HAP-1 (cell line): Measurements from ENCODE around the gene WBP1L.
"Not testable (repeated sequence)": the region's sequence is repeated elsewhere in the genome, so short reads cannot be mapped to it uniquely, and the experiment has no call there.

Experiments used
- DNase-seq, 2 experiments: peaks; one replicate each; pipeline ENCODE4 v3.0.0-alpha.2; 2016 to 2020; ENCODE audit warnings: low spot score in 2 of 2
- H3K27me3 ChIP-seq: fragments of 250-450 bp; sonication (Bioruptor Pico); 2 replicates; pipeline ENCODE4 v1.5.1; 2020; ENCODE audit warnings: low read depth, mild to moderate bottlenecking, moderate library complexity
- H3K36me3 ChIP-seq: fragments of 250-450 bp; sonication (Bioruptor Pico); replicated peaks from 2 replicates; pipeline ENCODE4 v1.5.1; 2020; ENCODE audit warnings: mild to moderate bottlenecking
- H3K4me1 ChIP-seq: fragments of 250-450 bp; sonication (Bioruptor Pico); 2 replicates; pipeline ENCODE4 v1.5.1; 2020; ENCODE audit warnings: mild to moderate bottlenecking
- H3K4me3 ChIP-seq: fragments of 250-450 bp; sonication (Bioruptor Pico); 2 replicates; pipeline ENCODE4 v1.5.1; 2020; ENCODE audit warnings: mild to moderate bottlenecking, moderate library complexity
- H3K9me3 ChIP-seq: fragments of 250-450 bp; sonication (Bioruptor Pico); 2 replicates; pipeline ENCODE4 v1.5.1; 2020; ENCODE audit warnings: mild to moderate bottlenecking, moderate library complexity
- in situ Hi-C: fragments of 300-500 bp; cut with MboI; formaldehyde crosslinking; loops from 3 replicates; pipeline ENCODE4 v1.14.3; 2020; ENCODE audit warnings: low sequenced_read_pairs, inconsistent platforms, mixed read lengths

WBP1L gene

DNA sequence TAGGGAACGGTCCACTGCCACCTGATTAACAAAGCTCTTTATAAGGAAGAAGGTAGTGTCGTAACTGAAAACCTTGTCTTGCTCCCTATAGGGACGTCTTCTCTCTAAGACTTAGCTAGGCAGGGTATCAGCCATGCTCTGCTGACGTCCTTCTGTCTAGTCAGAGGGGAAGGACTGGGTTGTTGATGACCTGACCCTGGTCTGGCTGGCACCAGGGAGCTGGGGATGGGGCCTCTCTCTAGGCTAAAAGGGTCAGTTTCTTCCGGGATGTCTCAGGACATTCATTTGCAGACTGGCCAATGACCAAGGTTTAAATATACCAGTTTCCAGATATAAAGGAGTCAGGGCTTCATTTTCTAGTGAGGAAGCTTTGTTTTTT lies 83.8 kb downstream of the WBP1L start:
- Histone ChIP-seq H3K36me3 (no peaks in the 10 kb centered on the region), H3K4me3 (no peak overlapping the region), H3K4me1 (no peaks in the 10 kb centered on the region), H3K9me3 (no peaks in the 10 kb centered on the region), H3K27me3 (no peaks in the 10 kb centered on the region)
- in situ Hi-C loops: no loop called here
- no peak for DNase-seq

DNA sequence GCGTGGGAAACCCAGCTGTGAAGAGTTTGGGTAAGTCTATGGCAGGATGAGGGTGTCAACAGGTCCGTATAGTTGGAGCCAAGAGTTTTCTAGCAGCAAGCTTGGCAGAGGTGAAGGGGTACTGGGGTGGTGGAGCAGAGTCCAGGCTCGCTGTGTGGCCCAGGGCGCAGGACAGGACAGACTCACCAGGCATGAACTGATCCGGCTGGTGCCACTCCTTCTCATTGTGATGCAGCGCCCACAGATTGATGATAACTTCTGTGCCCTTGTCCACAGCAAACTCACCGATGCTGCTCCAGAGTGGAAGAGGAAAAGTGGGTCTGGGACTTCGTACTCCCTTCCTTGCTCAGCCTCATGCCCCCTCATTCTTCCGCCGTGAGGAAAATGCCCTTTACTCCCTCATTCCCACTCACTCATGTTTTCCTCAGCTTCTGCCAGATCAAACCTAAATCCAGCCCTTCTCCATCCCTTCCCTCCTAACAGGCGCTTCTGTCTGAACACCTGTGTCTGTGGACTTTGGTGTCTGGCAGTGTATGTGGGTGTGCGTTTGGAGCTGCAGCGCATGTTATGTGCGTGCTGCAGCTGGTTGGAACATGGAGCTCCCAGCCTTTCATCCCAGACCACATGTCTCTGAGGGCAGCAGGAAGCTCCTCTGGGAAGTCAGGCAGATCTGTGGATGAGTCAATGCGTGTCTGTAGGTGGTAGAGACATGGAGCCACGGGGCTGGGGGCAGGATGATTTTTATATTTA lies 87.7 kb downstream of the WBP1L start:
- Histone ChIP-seq H3K4me1 (no peaks in the 10 kb centered on the region), H3K4me3 (no peak overlapping the region), H3K36me3 (no peaks in the 10 kb centered on the region), H3K9me3 (no peaks in the 10 kb centered on the region), H3K27me3 (no peaks in the 10 kb centered on the region)
- DNase-seq: no peak
- in situ Hi-C loops: loop anchor here (10.0 kb wide), 1 partner anchor 413 kb away; the partner anchor contains the start of gene RPEL1

DNA sequence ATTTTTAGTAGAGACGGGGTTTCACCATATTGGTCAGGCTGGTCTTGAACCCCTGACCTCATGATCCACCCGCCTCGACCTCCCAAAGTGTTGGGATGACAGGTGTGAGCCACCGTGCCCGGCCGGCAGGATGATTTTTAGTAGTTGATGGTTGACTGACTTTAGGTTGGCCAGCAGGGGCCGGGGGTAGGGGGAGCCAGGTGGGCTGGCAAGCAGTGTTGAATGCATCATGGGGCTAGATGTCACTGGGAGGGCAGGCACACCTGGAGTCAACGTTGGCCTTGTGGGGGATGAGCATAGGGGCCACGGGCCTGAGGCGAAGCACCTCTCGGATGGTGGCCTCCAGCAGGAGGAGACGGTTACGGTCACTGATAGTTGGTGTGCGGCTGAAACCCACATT lies 88.5 kb downstream of the WBP1L start:
- no peak overlapping the region for H3K4me3 ChIP-seq
- no peaks in the 10 kb centered on the region for H3K4me1 ChIP-seq
- no peak for DNase-seq
- H3K36me3 ChIP-seq: no peaks in the 10 kb centered on the region
- in situ Hi-C loops: loop anchor here (10.0 kb wide), 1 partner anchor 413 kb away; the partner anchor contains the start of gene RPEL1
- H3K9me3 ChIP-seq: no peaks in the 10 kb centered on the region
- no peaks in the 10 kb centered on the region for H3K27me3 ChIP-seq

DNA sequence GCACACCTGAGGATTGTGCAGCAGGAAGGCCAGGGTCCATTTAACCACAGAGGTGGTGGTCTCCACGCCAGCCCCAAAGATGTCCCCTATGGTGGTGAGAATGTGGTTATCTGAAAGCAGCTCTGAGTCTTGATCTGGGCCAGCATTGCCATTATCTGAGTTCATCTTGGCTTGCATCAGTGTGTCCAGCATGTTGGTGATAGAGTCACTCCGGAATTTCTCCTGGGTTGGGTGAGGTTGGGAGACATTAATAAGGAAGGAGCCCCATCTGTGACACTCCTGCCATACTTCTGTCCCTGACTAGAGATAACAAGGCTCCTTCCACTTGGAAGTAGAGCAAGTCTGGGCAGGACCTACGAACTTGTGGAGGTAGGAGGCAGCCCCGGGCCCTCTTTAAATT lies 89.2 kb downstream of the WBP1L start:
- DNase-seq: no peak
- Histone ChIP-seq H3K27me3 (no peaks in the 10 kb centered on the region), H3K4me1 (no peaks in the 10 kb centered on the region), H3K9me3 (peaks cover under 1% of the 10 kb centered on the region; the same call in 1 of the 2 replicates), H3K4me3 (no peak overlapping the region), H3K36me3 (no peaks in the 10 kb centered on the region)
- in situ Hi-C loops: loop anchor here (10.0 kb wide), 1 partner anchor 412 kb away; the partner anchor contains the start of gene RPEL1

DNA sequence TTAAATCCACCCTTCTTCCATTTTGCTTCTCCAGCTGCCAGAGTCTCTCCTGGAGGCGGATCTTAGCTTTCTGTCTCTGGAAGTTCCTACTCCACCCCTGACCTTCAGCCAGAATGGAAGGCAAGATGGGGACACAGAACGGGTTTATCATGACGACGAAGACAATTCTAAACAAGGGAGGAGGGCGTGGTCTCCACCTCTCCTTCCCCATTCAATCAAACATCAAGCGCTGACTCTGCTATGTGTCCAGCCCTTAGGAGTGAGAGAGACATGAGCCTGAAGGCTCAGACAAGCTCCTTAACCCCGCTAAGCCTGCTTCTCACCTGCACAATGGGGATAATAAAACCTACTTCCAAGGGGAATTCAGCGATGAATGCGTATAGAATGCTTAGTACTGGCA lies 90.4 kb downstream of the WBP1L start:
- Histone ChIP-seq H3K4me3 (no peak overlapping the region), H3K27me3 (no peaks in the 10 kb centered on the region), H3K36me3 (no peaks in the 10 kb centered on the region), H3K4me1 (no peaks in the 10 kb centered on the region), H3K9me3 (peaks cover 5% of the 10 kb centered on the region)
- in situ Hi-C loops: loop anchor here (10.0 kb wide), 1 partner anchor 411 kb away; the partner anchor contains the start of gene RPEL1
- peak in 1 of 2 experiments; percentile 33 for DNase-seq

DNA sequence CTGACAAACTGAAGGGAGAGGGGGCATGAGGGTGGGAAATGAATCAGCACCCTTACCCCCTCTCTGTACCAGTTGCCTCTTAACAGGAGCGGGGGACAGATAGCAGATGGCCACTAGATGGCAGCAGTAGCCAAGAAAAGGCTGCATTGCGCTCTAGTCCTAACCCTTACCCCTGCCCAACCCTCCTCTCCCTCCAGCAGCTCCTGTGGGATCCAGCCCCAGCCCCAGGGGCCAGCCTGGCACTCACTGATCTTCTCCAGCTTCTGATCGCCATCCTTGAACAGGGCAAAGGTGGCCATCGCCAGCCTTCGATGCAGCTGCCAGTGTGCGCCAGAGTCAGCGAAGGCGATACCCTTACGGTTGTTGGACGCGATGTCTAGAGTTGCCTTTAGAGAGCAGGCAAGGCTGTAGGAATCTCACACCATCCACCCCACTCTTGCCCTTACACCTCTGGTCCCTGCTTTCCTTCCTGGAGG lies 91.3 kb downstream of the WBP1L start:
- no peaks in the 10 kb centered on the region for H3K36me3 ChIP-seq
- H3K9me3 ChIP-seq: peaks cover 5% of the 10 kb centered on the region
- in situ Hi-C loops: loop anchor here (5.0 to 10.0 kb wide), 3 partner anchors 67 to 410 kb away; partner anchors contain the start of gene RPEL1
- H3K27me3 ChIP-seq: no peaks in the 10 kb centered on the region
- no peaks in the 10 kb centered on the region for H3K4me1 ChIP-seq
- DNase-seq: peak; percentile 79 to 90
- H3K4me3 ChIP-seq: no peak overlapping the region

DNA sequence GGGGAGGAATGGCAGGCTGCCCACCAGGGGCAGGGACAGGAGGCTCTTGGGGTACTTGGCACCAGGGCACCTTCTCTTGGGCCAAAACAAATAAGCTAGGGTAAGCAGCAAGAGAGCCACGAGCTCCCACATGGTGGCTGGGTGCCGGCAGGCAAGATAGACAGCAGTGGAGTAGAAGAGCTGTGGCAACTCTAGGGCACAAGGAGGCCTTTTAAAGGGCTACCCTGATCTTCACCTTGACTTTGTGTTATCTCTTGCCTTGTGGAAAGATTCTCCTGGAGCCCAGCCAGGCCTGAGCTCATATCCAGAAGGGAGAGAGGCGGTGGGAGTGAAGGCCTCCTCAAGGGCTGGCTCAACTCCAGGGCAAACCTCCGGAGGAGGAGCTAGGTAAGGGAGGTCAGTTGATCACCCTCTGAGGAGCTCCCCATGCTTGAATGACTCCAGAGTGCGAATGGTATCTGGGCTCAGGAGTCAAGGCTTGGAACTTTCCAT lies 93.5 kb downstream of the WBP1L start, which contains the start of gene CYP17A1:
CYP17A1 (minus strand) TSS at position 184 of the 492 bp plus-strand sequence; CDS start at position 132, 52 bp downstream.
- Histone ChIP-seq H3K9me3 (peaks cover 5% of the 10 kb centered on the region), H3K4me1 (no peaks in the 10 kb centered on the region), H3K27me3 (no peaks in the 10 kb centered on the region), H3K36me3 (no peaks in the 10 kb centered on the region), H3K4me3 (no peak within 1 kb of the TSS)
- in situ Hi-C loops: loop anchor here (5.0 to 10.0 kb wide), 3 partner anchors 65 to 408 kb away; partner anchors contain the start of gene RPEL1
- no peak for DNase-seq

DNA sequence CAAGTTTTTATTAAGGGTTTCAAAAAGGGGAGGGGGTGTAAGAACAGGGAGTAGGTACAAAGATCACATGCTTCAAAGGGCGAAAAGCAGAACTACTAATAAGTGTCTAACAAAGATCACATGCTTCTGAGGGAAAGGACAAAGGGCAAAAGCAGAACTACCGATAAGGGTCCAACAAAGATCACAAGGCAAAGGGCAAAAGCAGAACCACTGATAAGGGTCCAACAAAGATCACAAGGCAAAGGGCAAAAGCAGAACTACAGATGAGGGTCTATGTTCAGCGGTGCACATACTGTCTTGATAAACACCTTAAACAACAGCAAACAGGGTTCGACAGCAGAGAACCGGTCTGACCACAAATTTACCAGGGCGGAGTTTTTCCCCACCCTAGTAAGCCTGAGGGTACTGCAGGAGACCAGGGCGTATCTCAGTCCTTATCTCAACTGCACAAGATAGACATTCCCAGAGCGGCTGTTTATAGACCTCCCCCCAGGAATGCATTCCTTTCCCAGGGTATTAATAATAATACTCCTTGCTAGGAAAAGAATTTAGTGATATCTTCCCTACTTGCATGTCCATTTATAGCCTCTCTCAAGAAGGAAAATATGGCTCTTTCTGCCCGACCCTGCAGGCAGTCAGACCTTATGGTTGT lies 94.7 kb downstream of the WBP1L start:
- DNase-seq, H3K36me3 ChIP-seq, H3K9me3 ChIP-seq, H3K4me3 ChIP-seq, H3K4me1 ChIP-seq, H3K27me3 ChIP-seq: not testable (repeated sequence)
- in situ Hi-C loops: loop anchor here (5.0 to 10.0 kb wide), 3 partner anchors 64 to 406 kb away; partner anchors contain the start of gene RPEL1

DNA sequence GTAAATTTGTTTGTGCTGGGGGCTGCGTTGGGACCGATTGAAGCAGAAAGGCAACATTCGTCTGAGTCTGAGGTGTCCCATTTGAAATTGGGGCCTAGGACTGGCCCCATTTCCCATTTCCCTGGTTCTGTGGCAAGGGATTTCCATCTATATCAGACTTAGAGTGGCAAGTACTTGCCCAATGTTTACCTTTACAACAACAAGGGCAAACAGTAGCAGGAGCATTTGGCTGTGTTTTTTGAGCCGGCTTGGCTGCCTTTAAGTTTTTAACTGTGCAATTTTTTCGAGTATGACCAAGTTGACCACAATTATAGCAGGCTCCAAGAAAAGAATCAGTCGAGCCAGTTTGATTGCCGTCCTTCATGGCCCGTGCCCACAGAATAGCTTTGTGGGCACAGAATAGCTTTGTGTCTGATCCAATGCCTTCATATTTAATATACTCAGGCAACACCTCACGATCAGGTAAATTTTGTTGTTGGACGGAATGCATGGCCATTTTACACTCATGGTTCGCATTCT lies 98.1 kb downstream of the WBP1L start:
- Histone ChIP-seq H3K36me3 (no peaks in the 10 kb centered on the region), H3K27me3 (no peaks in the 10 kb centered on the region), H3K4me3 (no peak overlapping the region), H3K9me3 (peaks cover 7% of the 10 kb centered on the region), H3K4me1 (no peaks in the 10 kb centered on the region)
- no peak for DNase-seq
- in situ Hi-C loops: no loop called here

DNA sequence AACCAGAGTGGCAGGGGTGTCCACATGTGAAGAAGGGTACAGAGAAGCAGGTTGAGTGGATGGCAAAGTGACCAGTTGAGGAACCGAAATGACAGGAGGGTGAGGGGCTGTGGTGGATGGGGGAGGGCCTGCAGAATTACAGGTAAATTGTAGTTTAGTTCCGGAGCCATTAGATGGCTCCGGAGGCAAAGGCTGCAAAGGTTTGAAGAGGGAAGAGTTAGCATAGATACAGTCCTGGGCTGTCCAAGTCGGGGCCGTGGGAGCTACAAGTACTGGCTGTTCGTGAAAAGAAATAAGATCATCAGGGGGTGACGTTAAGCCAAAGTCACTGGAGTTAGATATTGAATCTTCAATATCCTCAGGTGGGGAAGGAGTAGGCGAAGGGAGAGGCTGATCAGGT lies 99.4 kb downstream of the WBP1L start:
- in situ Hi-C loops, H3K4me3 ChIP-seq, DNase-seq, H3K36me3 ChIP-seq, H3K9me3 ChIP-seq, H3K27me3 ChIP-seq, H3K4me1 ChIP-seq: not testable (repeated sequence)

DNA sequence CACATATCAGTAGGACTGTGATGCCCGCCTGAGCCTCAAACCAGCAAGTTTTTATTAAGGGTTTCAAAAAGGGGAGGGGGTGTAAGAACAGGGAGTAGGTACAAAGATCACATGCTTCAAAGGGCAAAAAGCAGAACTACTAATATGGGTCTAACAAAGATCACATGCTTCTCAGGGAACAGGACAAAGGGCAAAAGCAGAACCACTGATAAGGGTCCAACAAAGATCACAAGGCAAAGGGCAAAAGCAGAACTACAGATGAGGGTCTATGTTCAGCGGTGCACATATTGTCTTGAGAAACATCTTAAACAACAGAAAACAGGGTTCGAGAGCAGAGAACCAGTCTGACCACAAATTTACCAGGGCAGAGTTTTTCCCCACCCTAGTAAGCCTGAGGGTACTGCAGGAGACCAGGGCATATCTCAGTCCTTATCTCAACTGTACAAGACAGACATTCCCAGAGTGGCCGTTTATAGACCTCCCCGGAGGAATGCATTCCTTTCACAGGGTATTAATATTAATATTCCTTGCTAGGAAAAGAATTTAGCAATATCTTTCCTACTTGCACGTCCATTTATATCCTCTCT lies 100.5 kb downstream of the WBP1L start:
- in situ Hi-C loops, H3K4me1 ChIP-seq, H3K9me3 ChIP-seq, H3K36me3 ChIP-seq, H3K27me3 ChIP-seq, H3K4me3 ChIP-seq, DNase-seq: not testable (repeated sequence)

DNA sequence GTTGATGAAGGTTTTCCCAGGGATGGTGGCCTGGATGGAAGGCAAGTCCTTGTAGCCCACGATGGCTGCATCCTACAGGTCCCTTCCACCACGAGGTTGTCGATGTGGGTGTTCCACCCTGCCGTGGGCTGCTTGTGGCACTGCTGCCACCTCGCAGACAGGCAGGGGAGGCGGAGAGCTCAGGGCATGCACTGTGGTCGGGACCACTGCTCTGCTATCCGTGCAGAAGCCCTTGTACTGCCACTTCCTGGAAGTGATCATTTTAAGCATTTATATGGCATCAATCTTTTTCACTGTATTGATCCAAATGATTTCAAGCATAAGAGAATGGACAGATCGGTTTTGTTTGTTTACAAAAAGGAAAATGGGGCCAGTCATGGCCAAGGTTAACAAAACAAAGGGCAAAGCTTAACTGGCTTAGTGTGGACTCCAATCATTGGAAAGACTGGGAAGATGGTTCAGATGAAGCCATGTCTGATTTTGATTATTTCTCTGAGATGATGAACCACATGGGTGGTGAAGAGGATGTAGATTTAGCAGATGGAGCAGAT lies 101.7 kb downstream of the WBP1L start:
- in situ Hi-C loops: no loop called here
- no peak for DNase-seq
- no peaks in the 10 kb centered on the region for H3K4me1 ChIP-seq
- H3K9me3 ChIP-seq: 0 out of 2 replicates have a peak, but pooled peaks cover 2% of the 10 kb centered on the region
- H3K4me3 ChIP-seq: no peak overlapping the region
- no peaks in the 10 kb centered on the region for H3K36me3 ChIP-seq
- H3K27me3 ChIP-seq: no peaks in the 10 kb centered on the region

DNA sequence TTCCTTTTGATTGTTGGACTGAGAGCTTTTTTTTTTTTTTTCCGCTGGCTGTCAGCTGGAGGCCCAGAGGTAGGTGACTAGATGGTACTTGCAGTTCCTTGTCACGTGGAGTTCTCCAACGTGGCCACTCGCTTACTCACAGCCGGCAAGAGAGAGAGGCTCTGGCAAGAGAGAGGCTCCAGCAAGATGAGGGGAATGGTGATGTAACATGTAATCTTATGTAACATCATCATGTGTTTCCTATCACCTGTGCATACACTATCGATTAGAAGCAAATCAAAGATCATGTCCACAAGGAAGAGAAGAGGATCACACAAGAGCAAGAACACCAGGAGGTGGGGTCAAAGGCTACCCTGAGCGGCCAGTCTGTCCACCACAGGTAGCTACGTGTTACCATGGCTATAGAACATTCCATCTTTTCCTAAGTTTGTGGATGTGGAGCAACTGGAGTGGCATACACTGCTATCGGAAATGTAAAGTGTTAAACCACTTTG lies 106.3 kb downstream of the WBP1L start:
- in situ Hi-C loops: no loop called here
- Histone ChIP-seq H3K27me3 (no peaks in the 10 kb centered on the region), H3K9me3 (0 out of 2 replicates have a peak, but pooled peaks cover 2% of the 10 kb centered on the region), H3K36me3 (no peaks in the 10 kb centered on the region), H3K4me3 (no peak overlapping the region), H3K4me1 (no peaks in the 10 kb centered on the region)
- DNase-seq: no peak
